Tibial artery (tissue), 4 donors: Measurements from ENCODE around the gene SMURF1.
"Not testable (repeated sequence)": the region's sequence is repeated elsewhere in the genome, so short reads cannot be mapped to it uniquely, and the experiment has no call there.

ENCODE experiments used
- DNase-seq, 2 donors: peaks; one replicate each; pipeline ENCODE4 v3.0.0-alpha.2; 2019
- H3K27ac ChIP-seq, 2 donors: fragments of 200-600 bp; sonication (generic) in 1 of 2; 1 replicate in 1 of 2; 2 replicates in 1 of 2; pipeline ENCODE4 v1.5.1; 2018 to 2019; ENCODE audit warnings: mild to moderate bottlenecking in 1 of 2
- H3K27me3 ChIP-seq, 2 donors: fragments of 200-600 bp; sonication (generic) in 1 of 2; one replicate each; pipeline versions ENCODE4 v1.5.1 to v1.6.0; 2016 to 2019
- H3K36me3 ChIP-seq, 3 donors: fragments of 200-600 bp; sonication (generic) in 2 of 3; one replicate each; pipeline ENCODE4 v1.5.1; 2016 to 2019; ENCODE audit warnings: mild to moderate bottlenecking in 2 of 3
- H3K4me1 ChIP-seq, 4 donors: fragments of 200-600 bp; sonication (generic) in 2 of 4; 1 replicate in 3 of 4; 2 replicates in 1 of 4; pipeline ENCODE4 v1.5.1; 2016 to 2019
- H3K4me3 ChIP-seq, 2 donors: fragments of 200-600 bp; sonication (generic) in 1 of 2; 1 replicate in 1 of 2; 2 replicates in 1 of 2; pipeline ENCODE4 v1.5.1; 2018 to 2019; ENCODE audit warnings: mild to moderate bottlenecking in 2 of 2
- H3K9me3 ChIP-seq, 3 donors: fragments of 200-600 bp; sonication (generic) in 1 of 3; one replicate each; pipeline ENCODE4 v1.5.1; 2016 to 2019
- intact Hi-C: fragments of 100-400 bp; cut with DNase I; formaldehyde crosslinking; loops from one replicate; pipeline ENCODE4 v1.15.0; 2023; ENCODE audit warnings: low total_unique reads
- TF ChIP-seq, protein P1 (sequence below), 2 experiments: fragments of 200-600 bp in 1 of 2; fragments of 450-650 bp in 1 of 2; IDR thresholded peaks; one replicate each; pipeline ENCODE4 v1.5.1; 2017 to 2019; ENCODE audit warnings: antibody characterized with exemption in 2 of 2, mild to moderate bottlenecking in 1 of 2, moderate library complexity in 1 of 2

The SMURF1 gene

DNA sequence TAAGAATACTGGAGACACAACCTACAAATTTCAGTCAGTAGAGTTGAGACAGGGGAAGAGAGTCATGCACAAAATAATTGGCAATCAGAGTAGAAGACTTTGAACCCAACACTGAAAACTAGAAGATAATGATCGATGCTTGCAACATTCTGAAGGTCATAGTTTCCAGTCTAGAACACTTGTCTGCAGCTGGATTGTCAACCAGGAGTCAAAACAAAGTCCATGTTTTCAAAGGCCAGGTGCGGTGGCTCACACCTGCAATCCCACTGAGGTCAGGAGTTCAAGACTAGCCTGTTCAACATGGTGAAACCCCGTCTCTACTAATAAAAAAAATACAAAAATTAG lies 26.8 kb upstream of the SMURF1 start:
- no peak for DNase-seq
- Histone ChIP-seq H3K27me3 (no peaks in the 10 kb centered on the region), H3K4me1 (no peaks in the 10 kb centered on the region), H3K36me3 (no peaks in the 10 kb centered on the region), H3K9me3 (no peaks in the 10 kb centered on the region), H3K4me3 (no peak overlapping the region), H3K27ac (no peak overlapping the region)
- intact Hi-C loops = no loop called here
- TF ChIP-seq, protein P1, sequence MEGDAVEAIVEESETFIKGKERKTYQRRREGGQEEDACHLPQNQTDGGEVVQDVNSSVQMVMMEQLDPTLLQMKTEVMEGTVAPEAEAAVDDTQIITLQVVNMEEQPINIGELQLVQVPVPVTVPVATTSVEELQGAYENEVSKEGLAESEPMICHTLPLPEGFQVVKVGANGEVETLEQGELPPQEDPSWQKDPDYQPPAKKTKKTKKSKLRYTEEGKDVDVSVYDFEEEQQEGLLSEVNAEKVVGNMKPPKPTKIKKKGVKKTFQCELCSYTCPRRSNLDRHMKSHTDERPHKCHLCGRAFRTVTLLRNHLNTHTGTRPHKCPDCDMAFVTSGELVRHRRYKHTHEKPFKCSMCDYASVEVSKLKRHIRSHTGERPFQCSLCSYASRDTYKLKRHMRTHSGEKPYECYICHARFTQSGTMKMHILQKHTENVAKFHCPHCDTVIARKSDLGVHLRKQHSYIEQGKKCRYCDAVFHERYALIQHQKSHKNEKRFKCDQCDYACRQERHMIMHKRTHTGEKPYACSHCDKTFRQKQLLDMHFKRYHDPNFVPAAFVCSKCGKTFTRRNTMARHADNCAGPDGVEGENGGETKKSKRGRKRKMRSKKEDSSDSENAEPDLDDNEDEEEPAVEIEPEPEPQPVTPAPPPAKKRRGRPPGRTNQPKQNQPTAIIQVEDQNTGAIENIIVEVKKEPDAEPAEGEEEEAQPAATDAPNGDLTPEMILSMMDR (IDR thresholded peaks at IDR 0.05) = no peak

DNA sequence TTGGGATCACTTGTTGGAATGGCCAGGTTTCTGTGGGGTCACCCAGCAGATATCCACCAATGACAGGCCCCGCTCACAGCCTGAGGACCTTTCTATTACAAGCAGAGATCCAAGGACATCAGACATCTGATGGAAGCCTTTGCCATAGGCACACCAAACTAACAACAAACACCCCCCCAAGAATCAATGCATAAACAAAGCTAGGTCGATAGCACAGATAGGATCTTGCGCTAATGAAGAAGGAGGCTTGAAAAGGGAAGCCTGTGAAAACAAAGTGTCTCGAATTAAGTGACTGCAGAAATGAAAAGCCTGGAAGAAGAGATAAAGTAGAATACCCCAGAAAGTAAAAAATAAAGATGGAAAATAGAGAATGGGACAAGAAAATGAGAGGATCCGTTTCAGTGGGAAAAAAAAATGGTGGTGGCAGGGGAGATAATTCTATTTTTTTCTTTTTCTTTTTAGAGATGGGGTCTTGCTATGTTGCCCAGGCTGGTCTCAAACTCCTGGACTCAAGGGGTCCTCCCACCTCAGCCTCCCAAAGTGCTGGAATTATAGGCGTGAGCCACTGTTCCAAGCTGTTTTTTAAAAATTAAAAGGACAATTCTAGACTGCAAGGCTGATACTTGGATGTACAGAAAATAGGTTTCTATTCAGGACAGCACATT lies 26.3 kb upstream of the SMURF1 start:
- TF ChIP-seq, protein P1 (IDR thresholded peaks at IDR 0.05) = no peak
- no peaks in the 10 kb centered on the region for H3K9me3 ChIP-seq
- no peaks in the 10 kb centered on the region for H3K27me3 ChIP-seq
- intact Hi-C loops = no loop called here
- H3K27ac ChIP-seq = no peak overlapping the region
- no peak for DNase-seq
- no peaks in the 10 kb centered on the region for H3K36me3 ChIP-seq
- H3K4me3 ChIP-seq = no peak overlapping the region
- no peaks in the 10 kb centered on the region for H3K4me1 ChIP-seq

DNA sequence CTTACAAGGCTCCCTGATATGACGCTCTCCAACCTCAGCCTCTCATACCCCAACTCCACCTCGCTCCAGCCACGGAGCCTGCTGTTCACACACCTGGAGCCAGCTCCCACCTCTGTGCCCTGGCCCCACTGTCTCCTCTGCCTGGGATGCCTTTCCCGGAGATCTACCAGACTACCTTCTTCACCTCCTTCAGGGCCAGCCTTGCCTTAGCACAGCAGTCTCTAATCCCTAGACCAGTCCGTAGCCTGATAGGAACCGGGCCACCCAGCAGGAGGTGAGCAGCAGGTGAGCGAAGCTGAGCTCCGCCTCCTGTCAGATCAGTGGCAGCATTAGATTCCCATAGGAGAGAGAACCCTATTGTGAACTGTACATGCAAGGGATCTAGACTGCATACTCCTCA lies 23.2 kb upstream of the SMURF1 start:
- TF ChIP-seq, protein P1 (IDR thresholded peaks at IDR 0.05) = no peak
- no peaks in the 10 kb centered on the region for H3K4me1 ChIP-seq
- no peak overlapping the region for H3K4me3 ChIP-seq
- intact Hi-C loops = no loop called here
- H3K36me3 ChIP-seq = no peaks in the 10 kb centered on the region
- no peak overlapping the region for H3K27ac ChIP-seq
- no peaks in the 10 kb centered on the region for H3K27me3 ChIP-seq
- DNase-seq = no peak
- H3K9me3 ChIP-seq = no peaks in the 10 kb centered on the region

DNA sequence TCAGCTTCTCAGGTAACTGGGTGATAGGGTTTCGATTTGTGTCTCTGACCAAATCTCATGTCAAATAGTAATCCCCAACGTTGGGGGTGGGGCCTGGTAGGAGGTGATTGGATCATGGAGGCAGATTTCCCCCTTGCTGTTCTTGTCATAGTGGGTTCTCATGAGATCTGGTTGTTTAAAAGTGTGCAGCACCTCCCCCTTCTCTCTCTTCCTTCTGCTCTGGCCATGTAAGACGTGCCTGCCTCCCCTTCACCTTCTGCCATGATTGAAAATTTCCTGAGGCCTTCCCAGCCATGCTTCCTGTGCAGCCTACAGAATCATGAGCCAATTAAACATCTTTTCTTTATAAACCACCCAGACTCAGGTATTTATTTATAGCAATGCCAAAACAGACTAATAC lies 21.9 kb upstream of the SMURF1 start:
- TF ChIP-seq, protein P1 (IDR thresholded peaks at IDR 0.05) = no peak
- Histone ChIP-seq H3K36me3 (no peaks in the 10 kb centered on the region), H3K4me3 (no peak overlapping the region), H3K27ac (no peak overlapping the region), H3K9me3 (no peaks in the 10 kb centered on the region), H3K4me1 (no peaks in the 10 kb centered on the region), H3K27me3 (no peaks in the 10 kb centered on the region)
- peak in 1 of 2 donors; percentile 6 for DNase-seq
- intact Hi-C loops = no loop called here

DNA sequence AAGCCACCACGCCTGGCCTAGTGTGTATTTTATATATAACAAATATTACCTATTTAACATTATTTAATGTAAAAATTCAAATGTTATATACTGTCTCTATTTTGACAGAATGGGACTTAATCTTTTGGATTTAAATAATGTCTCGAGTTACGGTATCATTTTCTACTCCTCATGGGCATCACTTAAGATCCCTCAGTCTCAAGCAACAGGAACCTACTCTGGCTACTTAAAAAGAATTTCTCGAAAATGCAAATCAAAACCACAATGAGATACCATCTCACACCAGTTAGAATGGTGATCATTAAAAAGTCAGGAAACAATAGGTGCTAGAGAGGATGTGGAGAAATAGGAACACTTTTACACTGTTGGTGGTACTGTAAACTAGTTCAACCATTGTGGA lies 19.8 kb upstream of the SMURF1 start:
- H3K9me3 ChIP-seq, H3K36me3 ChIP-seq, H3K4me3 ChIP-seq, H3K4me1 ChIP-seq, intact Hi-C loops, DNase-seq, H3K27ac ChIP-seq, H3K27me3 ChIP-seq: not testable (repeated sequence)

DNA sequence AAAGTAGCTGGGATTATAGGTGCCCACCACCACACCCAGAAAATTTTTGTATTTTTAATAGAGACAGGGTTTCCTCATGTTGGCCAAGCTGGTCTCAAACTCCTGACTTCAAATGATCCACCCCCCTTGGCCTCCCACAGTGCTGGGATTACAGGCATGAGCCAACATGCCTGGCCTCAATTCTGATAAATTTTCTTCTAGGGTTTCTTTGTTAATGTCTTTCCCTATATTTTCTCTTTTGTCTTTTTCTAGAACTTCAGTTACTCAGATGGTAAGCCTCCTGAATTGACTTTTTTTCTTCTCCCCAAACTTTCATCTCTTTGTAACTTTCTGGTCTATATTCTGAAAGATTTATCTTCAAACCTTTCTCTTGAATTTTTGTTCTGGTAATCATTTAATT lies 12.7 kb upstream of the SMURF1 start:
- Histone ChIP-seq H3K4me1 (no peaks in the 10 kb centered on the region), H3K27ac (no peak overlapping the region), H3K4me3 (no peak overlapping the region), H3K36me3 (no peaks in the 10 kb centered on the region), H3K9me3 (no peaks in the 10 kb centered on the region), H3K27me3 (no peaks in the 10 kb centered on the region)
- intact Hi-C loops = no loop called here
- no peak for DNase-seq
- TF ChIP-seq, protein P1 (IDR thresholded peaks at IDR 0.05) = no peak
